CD14-positive monocyte (primary cell): ENCODE results near the gene ABCB9. TPM values are rescaled to one million over a fixed set of nuclear protein-coding genes. Genes with fewer than 3 reads are reported as not detected.

Experiments used
- DNase-seq, 3 donors: peaks; one replicate each; pipeline ENCODE4 v3.0.0-alpha.2; 2011 to 2022
- H2AFZ ChIP-seq: 2 replicates; pipeline ENCODE4 v1.6.0; 2012; ENCODE audit warnings: mild to moderate bottlenecking, low read depth, low read length, inconsistent platforms; ENCODE audit not compliant: insufficient read depth, poor library complexity, severe bottlenecking
- H3K27ac ChIP-seq, 2 donors: 1 replicate in 1 of 2; 2 replicates in 1 of 2; pipeline ENCODE4 v1.5.1; 2012 to 2013; ENCODE audit warnings: low read length in 2 of 2, control low read depth in 1 of 2, inconsistent platforms in 1 of 2, low read depth in 1 of 2, mild to moderate bottlenecking in 1 of 2
- H3K27me3 ChIP-seq, 2 donors: one replicate each; pipeline versions ENCODE4 v1.6.0 to v1.6.1; 2011 to 2013; ENCODE audit warnings: low read length in 2 of 2; ENCODE audit not compliant: control insufficient read depth in 2 of 2, insufficient read depth in 2 of 2
- H3K36me3 ChIP-seq, 2 donors: replicated peaks in 1 of 2; 1 replicate in 1 of 2; 2 replicates in 1 of 2; pipeline versions ENCODE4 v1.5.1 to v1.6.1; 2012 to 2013; ENCODE audit warnings: low read length in 2 of 2, control low read depth in 1 of 2, inconsistent platforms in 1 of 2, mild to moderate bottlenecking in 1 of 2; ENCODE audit not compliant: insufficient read depth in 2 of 2, control insufficient read depth in 1 of 2
- H3K4me1 ChIP-seq, 2 donors: 1 replicate in 1 of 2; 2 replicates in 1 of 2; pipeline versions ENCODE4 v1.5.1 to v1.6.1; 2012 to 2013; ENCODE audit warnings: low read length in 2 of 2, control low read depth in 1 of 2, inconsistent platforms in 1 of 2, mild to moderate bottlenecking in 1 of 2, moderate library complexity in 1 of 2; ENCODE audit not compliant: insufficient read depth in 2 of 2, control insufficient read depth in 1 of 2
- H3K4me2 ChIP-seq: replicated peaks from 2 replicates; pipeline ENCODE3; 2012; ENCODE audit warnings: low read length, moderate library complexity, mild to moderate bottlenecking; ENCODE audit not compliant: poor library complexity, severe bottlenecking; ENCODE audit errors: extremely low read depth
- H3K4me3 ChIP-seq, 3 experiments: fragments of 200-600 bp in 1 of 3; sonication (generic) in 1 of 3; replicated peaks in 1 of 3; 1 replicate in 2 of 3; 2 replicates in 1 of 3; pipeline ENCODE4 v1.5.1; 2011 to 2013; ENCODE audit warnings: low read length in 3 of 3, mild to moderate bottlenecking in 3 of 3, control low read depth in 2 of 3, low read depth in 2 of 3, inconsistent platforms in 1 of 3, moderate library complexity in 1 of 3
- H3K79me2 ChIP-seq: 2 replicates; pipeline ENCODE4 v1.6.0; 2012; ENCODE audit warnings: mild to moderate bottlenecking, control low read depth, inconsistent platforms, low read length, moderate library complexity; ENCODE audit not compliant: insufficient read depth
- H3K9ac ChIP-seq: 2 replicates; pipeline ENCODE4 v1.6.0; 2017; ENCODE audit warnings: low read length, mild to moderate bottlenecking; ENCODE audit not compliant: insufficient read depth, poor library complexity, severe bottlenecking
- H3K9me3 ChIP-seq, 2 donors: replicated peaks in 1 of 2; 1 replicate in 1 of 2; 2 replicates in 1 of 2; pipeline versions ENCODE4 v1.5.1 to v1.6.1; 2012 to 2013; ENCODE audit warnings: low read length in 2 of 2, control low read depth in 1 of 2; ENCODE audit not compliant: control insufficient read depth in 1 of 2, insufficient read depth in 1 of 2
- H4K20me1 ChIP-seq: 2 replicates; pipeline ENCODE4 v1.6.0; 2012; ENCODE audit warnings: mild to moderate bottlenecking, low read length, control low read depth, moderate library complexity; ENCODE audit not compliant: insufficient read depth
- H3K27ac Mint-ChIP-seq, 7 donors: one replicate each; pipeline ENCODE4 v1.8.0; 2020; ENCODE audit warnings: mild to moderate bottlenecking in 7 of 7, mixed read lengths in 7 of 7, moderate library complexity in 6 of 7, inconsistent platforms in 2 of 7
- H3K27me3 Mint-ChIP-seq, 3 donors: one replicate each; pipeline ENCODE4 v1.8.0; 2021 to 2022; ENCODE audit warnings: low read depth in 3 of 3, mild to moderate bottlenecking in 3 of 3, mixed read lengths in 3 of 3, moderate library complexity in 3 of 3, inconsistent platforms in 1 of 3
- H3K36me3 Mint-ChIP-seq, 2 donors: one replicate each; pipeline ENCODE4 v1.8.0; 2020; ENCODE audit warnings: mixed read lengths in 2 of 2, inconsistent platforms in 1 of 2, mild to moderate bottlenecking in 1 of 2
- H3K4me1 Mint-ChIP-seq: one replicate; pipeline ENCODE4 v1.8.0; 2020; ENCODE audit warnings: mild to moderate bottlenecking, mixed read lengths
- H3K4me3 Mint-ChIP-seq, 2 donors: one replicate each; pipeline ENCODE4 v1.8.0; 2020; ENCODE audit warnings: mild to moderate bottlenecking in 2 of 2, mixed read lengths in 2 of 2, moderate library complexity in 1 of 2
- H3K9me3 Mint-ChIP-seq, 7 donors: one replicate each; pipeline ENCODE4 v1.8.0; 2020 to 2022; ENCODE audit warnings: mixed read lengths in 7 of 7, mild to moderate bottlenecking in 6 of 7, moderate library complexity in 6 of 7, inconsistent platforms in 2 of 7
- CTCF ChIP-seq: fragments of 200-600 bp; IDR thresholded peaks from one replicate; pipeline ENCODE4 v1.8.0; 2022; ENCODE audit warnings: antibody characterized with exemption, mild to moderate bottlenecking
- WGBS: methylation state at CpG from one replicate; pipeline ENCODE4 v1.1.5; 2013; ENCODE audit warnings: missing lambda C conversion rate; ENCODE audit not compliant: insufficient coverage; 5-methylcytosine and 5-hydroxymethylcytosine counted together
- intact Hi-C, 2 donors: fragments of 100-400 bp; cut with micrococcal nuclease; formaldehyde crosslinking; loops; one replicate each; pipeline versions ENCODE4 v1.15.0 to v1.15.1; 2023
- polyA plus RNA-seq, 3 donors: library from polyadenylated mRNA; depleted of rRNA in 1 of 3; unstranded in 2 of 3; stranded (reverse) in 1 of 3; fragments of 300-500 nt in 2 of 3; fragments of >200 nt in 1 of 3; fragmentation: Illumina TruSeq in 2 of 3; gene quantifications; 1 replicate in 2 of 3; 2 replicates in 1 of 3; pipeline ENCODE4 v1.2.3, GENCODE V29; 2012 to 2021

Gene ABCB9
- polyA plus RNA-seq, 3 donors = 0.14 to 1.2 (median 0.22) TPM

GRCh38 chr12:123006977-123007376, 40.7 kb upstream of the ABCB9 start:
- Histone ChIP-seq H3K36me3 (no peaks in the 10 kb centered on the region), H3K4me3 (no peak overlapping the region), H3K4me1 (no peaks in the 10 kb centered on the region), H3K4me2 (no peak overlapping the region), H3K9me3 (no peaks in the 10 kb centered on the region), H3K27me3 (no peaks in the 10 kb centered on the region), H3K9ac (no peak overlapping the region), H3K79me2 (no peaks in the 10 kb centered on the region), H2AFZ (no peak overlapping the region), H3K27ac (no peak overlapping the region), H4K20me1 (no peaks in the 10 kb centered on the region)
- Mint-ChIP-seq H3K36me3 (no peaks in the 10 kb centered on the region), H3K9me3 (no peaks in the 10 kb centered on the region), H3K4me1 (no peaks in the 10 kb centered on the region), H3K27ac (no peak overlapping the region), H3K4me3 (no peak overlapping the region), H3K27me3 (peaks cover 0 to 1% (median 0%) of the 10 kb centered on the region in 3 donors)
- no peak for TF ChIP-seq CTCF
- intact Hi-C loops = no loop called here
- DNase-seq = no peak
- WGBS = 83% methylated on average over 7 of the region's 12 CpGs

DNA sequence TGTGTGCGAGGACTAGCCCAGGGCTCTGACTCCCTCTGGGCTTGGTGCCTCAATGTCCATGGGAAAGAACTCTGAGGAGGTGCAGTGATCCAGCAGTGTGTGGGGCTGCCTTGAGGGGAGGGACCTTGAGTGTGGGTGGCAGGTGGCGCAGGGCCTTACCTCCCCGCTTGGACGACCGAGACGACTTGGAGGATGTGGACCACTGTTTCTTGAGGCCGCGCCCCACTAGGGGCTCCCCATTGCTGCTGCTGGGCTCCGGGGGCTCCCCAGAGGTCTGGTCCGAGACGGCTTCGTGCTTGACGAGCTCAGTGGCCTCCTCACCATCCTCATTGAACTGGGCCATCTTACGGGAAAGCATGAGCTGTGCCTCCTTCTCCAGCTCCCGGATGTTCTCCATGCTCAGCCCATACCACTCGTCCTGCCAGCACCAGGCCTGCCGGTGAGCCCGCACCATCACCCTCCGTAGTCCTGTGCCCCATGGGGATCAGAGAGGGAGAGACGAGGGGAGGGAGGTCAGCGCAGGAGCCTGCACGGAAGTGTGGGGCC, 38.9 kb upstream of the ABCB9 start:
- 99% methylated on average over 21 of the region's 22 CpGs for WGBS
- Mint-ChIP-seq H3K9me3 (no peaks in the 10 kb centered on the region), H3K27me3 (peaks cover 0 to 4% (median 0%) of the 10 kb centered on the region in 3 donors), H3K27ac (no peak overlapping the region), H3K36me3 (no peaks in the 10 kb centered on the region), H3K4me3 (no peak overlapping the region), H3K4me1 (no peaks in the 10 kb centered on the region)
- Histone ChIP-seq H3K4me1 (no peaks in the 10 kb centered on the region), H3K36me3 (no peaks in the 10 kb centered on the region), H3K27me3 (no peaks in the 10 kb centered on the region), H3K4me2 (no peak overlapping the region), H3K9ac (no peak overlapping the region), H2AFZ (no peak overlapping the region), H3K79me2 (no peaks in the 10 kb centered on the region), H3K9me3 (no peaks in the 10 kb centered on the region), H3K27ac (no peak overlapping the region), H4K20me1 (no peaks in the 10 kb centered on the region), H3K4me3 (no peak overlapping the region)
- intact Hi-C loops = no loop called here
- TF ChIP-seq CTCF = no peak
- DNase-seq = no peak
